Muscle layer of colon (tissue), 2 donors: ENCODE data around the gene ASB6.
"Not testable (repeated sequence)": the region's sequence is repeated elsewhere in the genome, so short reads cannot be mapped to it uniquely, and the experiment has no call there.

Source experiments
- H3K27ac ChIP-seq: one replicate; pipeline ENCODE4 v1.7.0; 2013; ENCODE audit warnings: low read depth, mild to moderate bottlenecking, low read length, moderate library complexity
- H3K27me3 ChIP-seq, 2 donors: one replicate each; pipeline ENCODE4 v1.7.0; 2013; ENCODE audit warnings: low read length in 2 of 2, mild to moderate bottlenecking in 2 of 2; ENCODE audit not compliant: insufficient read depth in 2 of 2, control insufficient read depth in 1 of 2
- H3K36me3 ChIP-seq: one replicate; pipeline ENCODE4 v1.7.0; 2013; ENCODE audit warnings: mild to moderate bottlenecking, low read length; ENCODE audit not compliant: insufficient read depth
- H3K4me1 ChIP-seq: one replicate; pipeline ENCODE4 v1.7.0; 2013; ENCODE audit warnings: mild to moderate bottlenecking, low read length; ENCODE audit not compliant: insufficient read depth
- H3K4me3 ChIP-seq, 2 donors: one replicate each; pipeline ENCODE4 v1.7.0; 2013; ENCODE audit warnings: low read length in 2 of 2, low read depth in 1 of 2, mild to moderate bottlenecking in 1 of 2, moderate library complexity in 1 of 2
- H3K9ac ChIP-seq: one replicate; pipeline ENCODE4 v1.7.0; 2013; ENCODE audit warnings: low read length
- H3K9me3 ChIP-seq: one replicate; pipeline ENCODE4 v1.7.0; 2013; ENCODE audit warnings: mild to moderate bottlenecking, low read length
- donor health status: abdominal sarcoma.
- donor health status: Adenocarcinoma of cecum.

Gene ASB6

GRCh38 chr9:129597355-129598088, 44.4 kb downstream of the ASB6 start:
- H3K27me3 ChIP-seq = no peaks in the 10 kb centered on the region
- H3K27ac ChIP-seq = peak overlapping the region; percentile 57
- H3K4me3 ChIP-seq = peak overlapping the region; percentile 39 to 67
- H3K9ac ChIP-seq = peak overlapping the region; percentile 14
- H3K9me3 ChIP-seq = no peaks in the 10 kb centered on the region
- peaks cover 20% of the 10 kb centered on the region for H3K4me1 ChIP-seq
- no peaks in the 10 kb centered on the region for H3K36me3 ChIP-seq

- no peaks in the 10 kb centered on the region for H3K36me3 ChIP-seq
- no peaks in the 10 kb centered on the region for H3K9me3 ChIP-seq
- peaks cover 20% of the 10 kb centered on the region for H3K4me1 ChIP-seq
- H3K27ac ChIP-seq = peak overlapping the region; percentile 74
- H3K27me3 ChIP-seq = no peaks in the 10 kb centered on the region
- H3K4me3 ChIP-seq = peak overlapping the region; percentile 25 to 43
- H3K9ac ChIP-seq = no peak overlapping the region
Observed at GRCh38 chr9:129596541-129597331, 45.2 kb downstream of the ASB6 start.

- Histone ChIP-seq H3K27me3 (no peaks in the 10 kb centered on the region), H3K9me3 (no peaks in the 10 kb centered on the region), H3K9ac (no peak overlapping the region), H3K27ac (peak overlapping the region; percentile 74), H3K4me3 (no peak overlapping the region), H3K36me3 (no peaks in the 10 kb centered on the region), H3K4me1 (peaks cover 20% of the 10 kb centered on the region)
Observed at GRCh38 chr9:129595903-129596540, 45.9 kb downstream of the ASB6 start.

- Histone ChIP-seq H3K9ac (no peak overlapping the region), H3K36me3 (no peaks in the 10 kb centered on the region), H3K4me3 (no peak overlapping the region), H3K27ac (no peak overlapping the region), H3K9me3 (no peaks in the 10 kb centered on the region), H3K27me3 (no peaks in the 10 kb centered on the region), H3K4me1 (peaks cover 20% of the 10 kb centered on the region)
Observed at GRCh38 chr9:129595311-129595741, 46.6 kb downstream of the ASB6 start.

- Histone ChIP-seq H3K27ac (no peak overlapping the region), H3K9ac (no peak overlapping the region), H3K4me1 (peaks cover 20% of the 10 kb centered on the region), H3K9me3 (no peaks in the 10 kb centered on the region), H3K4me3 (no peak overlapping the region), H3K27me3 (no peaks in the 10 kb centered on the region), H3K36me3 (no peaks in the 10 kb centered on the region)
Observed at GRCh38 chr9:129594632-129595031, 47.3 kb downstream of the ASB6 start.

GRCh38 chr9:129592790-129593189, 49.2 kb downstream of the ASB6 start:
- not testable (repeated sequence) for H3K27me3 ChIP-seq, H3K9ac ChIP-seq, H3K9me3 ChIP-seq, H3K27ac ChIP-seq, H3K4me3 ChIP-seq, H3K36me3 ChIP-seq
- peaks cover 14% of the 10 kb centered on the region for H3K4me1 ChIP-seq

GRCh38 chr9:129591916-129592315, 50.0 kb downstream of the ASB6 start:
- no peak overlapping the region for H3K27ac ChIP-seq
- H3K9me3 ChIP-seq = no peaks in the 10 kb centered on the region
- H3K4me1 ChIP-seq = peaks cover 10% of the 10 kb centered on the region
- H3K4me3 ChIP-seq = no peak overlapping the region
- H3K9ac ChIP-seq = no peak overlapping the region
- H3K36me3 ChIP-seq = no peaks in the 10 kb centered on the region
- no peaks in the 10 kb centered on the region for H3K27me3 ChIP-seq

- Histone ChIP-seq H3K4me3 (no peak overlapping the region), H3K36me3 (no peaks in the 10 kb centered on the region), H3K9ac (no peak overlapping the region), H3K27me3 (no peaks in the 10 kb centered on the region), H3K27ac (no peak overlapping the region), H3K4me1 (no peaks in the 10 kb centered on the region), H3K9me3 (no peaks in the 10 kb centered on the region)
Observed at GRCh38 chr9:129590466-129590865, 51.5 kb downstream of the ASB6 start.

- H3K4me3 ChIP-seq = no peak overlapping the region
- H3K36me3 ChIP-seq = no peaks in the 10 kb centered on the region
- H3K4me1 ChIP-seq = peaks cover 7% of the 10 kb centered on the region
- H3K9ac ChIP-seq = no peak overlapping the region
- no peaks in the 10 kb centered on the region for H3K9me3 ChIP-seq
- no peaks in the 10 kb centered on the region for H3K27me3 ChIP-seq
- H3K27ac ChIP-seq = no peak overlapping the region
Observed at GRCh38 chr9:129587487-129588262, 54.3 kb downstream of the ASB6 start.

- H3K9ac ChIP-seq = no peak overlapping the region
- no peak overlapping the region for H3K27ac ChIP-seq
- H3K4me1 ChIP-seq = peaks cover 7% of the 10 kb centered on the region
Observed at GRCh38 chr9:129586685-129587084, 55.3 kb downstream of the ASB6 start.

GRCh38 chr9:129586245-129586644, 55.7 kb downstream of the ASB6 start:
- Histone ChIP-seq H3K9ac (no peak overlapping the region), H3K36me3 (no peaks in the 10 kb centered on the region), H3K4me1 (peaks cover 7% of the 10 kb centered on the region), H3K27me3 (no peaks in the 10 kb centered on the region), H3K4me3 (no peak overlapping the region), H3K9me3 (no peaks in the 10 kb centered on the region), H3K27ac (no peak overlapping the region)

More at GRCh38 chr9:129586685-129587084, 55.3 kb downstream of the ASB6 start:
- Histone ChIP-seq H3K4me3 (no peak overlapping the region), H3K9me3 (no peaks in the 10 kb centered on the region), H3K27me3 (no peaks in the 10 kb centered on the region), H3K36me3 (no peaks in the 10 kb centered on the region)
